AG04450 (cell line): ENCODE measurements around the gene IGFALS. TPM values are rescaled to one million over a fixed set of nuclear protein-coding genes. Genes with fewer than 3 reads are reported as not detected.

Source experiments
- CTCF ChIA-PET: fragments of 300-600, 350-600 bp; formaldehyde crosslinking; extraction: SDS; loops from one replicate; lab custom pipeline; 2022; ENCODE audit warnings: antibody characterized with exemption, inconsistent platforms; lab: Charles Lee
- POLR2A ChIA-PET: fragments of 350-600 bp; formaldehyde crosslinking; extraction: SDS; loops from one replicate; lab custom pipeline; 2021; ENCODE audit warnings: antibody characterized with exemption, inconsistent platforms; lab: Yijun Ruan, JAX
- DNase-seq: peaks from one replicate; pipeline ENCODE4 v3.0.0-alpha.2; 2011; ENCODE audit warnings: low read depth, low spot score
- H3K27ac ChIP-seq: one replicate; pipeline ENCODE4 v1.5.1; 2012; ENCODE audit warnings: low read depth, low read length, control low read depth
- H3K27me3 ChIP-seq: one replicate; pipeline ENCODE4 v1.6.0; 2012; ENCODE audit warnings: low read length; ENCODE audit not compliant: control insufficient read depth, insufficient read depth
- H3K4me3 ChIP-seq: 2 replicates; pipeline ENCODE4 v1.5.1; 2011; ENCODE audit warnings: mild to moderate bottlenecking, low read depth, low read length, control low read depth
- H3K9me3 ChIP-seq: 2 replicates; pipeline ENCODE4 v1.5.1; 2012; ENCODE audit warnings: low read length; ENCODE audit not compliant: control insufficient read depth, insufficient read depth
- CTCF ChIP-seq: IDR thresholded peaks from 2 replicates; pipeline ENCODE4 v1.5.1; 2011; ENCODE audit warnings: low read depth, low read length, control low read depth, inconsistent platforms
- polyA plus RNA-seq: library from polyadenylated mRNA; depleted of rRNA; stranded (reverse); fragments of >200 nt; gene quantifications from 2 replicates; pipeline ENCODE4 v1.2.3, GENCODE V29; 2011

The IGFALS gene
- polyA plus RNA-seq, 1 experiment = not detected

- Histone ChIP-seq H3K4me3 (no peak overlapping the region), H3K27me3 (no peaks in the 10 kb centered on the region), H3K9me3 (no peaks in the 10 kb centered on the region; the same call in 1 of the 2 replicates), H3K27ac (no peak overlapping the region)
- no peak for DNase-seq
- ChIA-PET CTCF (no interaction called here), POLR2A (no interaction called here)
- TF ChIP-seq CTCF = no peak
These were observed 12.8 kb downstream of the IGFALS start for GRCh38 chr16:1780677-1781072.

- no peak for DNase-seq
- H3K9me3 ChIP-seq = no peaks in the 10 kb centered on the region; the same call in 1 of the 2 replicates
- POLR2A ChIA-PET = no interaction called here
These were observed 13.5 kb downstream of the IGFALS start for GRCh38 chr16:1779741-1780676.

GRCh38 chr16:1779234-1779701, 14.2 kb downstream of the IGFALS start:
- ChIA-PET CTCF (no interaction called here), POLR2A (no interaction called here)
- H3K27ac ChIP-seq = no peak overlapping the region
- H3K27me3 ChIP-seq = no peaks in the 10 kb centered on the region
- no peak for DNase-seq
- H3K4me3 ChIP-seq = no peak overlapping the region
- no peak for TF ChIP-seq CTCF
- H3K9me3 ChIP-seq = no peaks in the 10 kb centered on the region; the same call in 1 of the 2 replicates

More at GRCh38 chr16:1779741-1780676, 13.5 kb downstream of the IGFALS start:
- TF ChIP-seq CTCF = no peak
- no peak overlapping the region for H3K27ac ChIP-seq
- H3K4me3 ChIP-seq = no peak overlapping the region
- CTCF ChIA-PET = no interaction called here
- no peaks in the 10 kb centered on the region for H3K27me3 ChIP-seq

GRCh38 chr16:1778200-1779179, 15.0 kb downstream of the IGFALS start:
- H3K27ac ChIP-seq = no peak overlapping the region
- TF ChIP-seq CTCF = no peak
- no peaks in the 10 kb centered on the region; the same call in 1 of the 2 replicates for H3K9me3 ChIP-seq
- H3K27me3 ChIP-seq = no peaks in the 10 kb centered on the region
- no peak overlapping the region for H3K4me3 ChIP-seq
- ChIA-PET CTCF (no interaction called here), POLR2A (no interaction called here)
- DNase-seq = no peak
